HG02840 (cell line): ENCODE results near the gene IFITM10.
"Not testable (repeated sequence)": the region's sequence is repeated elsewhere in the genome, so short reads cannot be mapped to it uniquely, and the experiment has no call there.

Source experiments
- ATAC-seq: cut with Tn5 transposase; IDR thresholded peaks from one replicate; pipeline ENCODE4 v1.9.1; 2021; ENCODE audit warnings: mild to moderate bottlenecking, moderate library complexity, moderate number of reproducible peaks; ENCODE audit not compliant: unreplicated experiment, low FRiP score

The IFITM10 gene

DNA sequence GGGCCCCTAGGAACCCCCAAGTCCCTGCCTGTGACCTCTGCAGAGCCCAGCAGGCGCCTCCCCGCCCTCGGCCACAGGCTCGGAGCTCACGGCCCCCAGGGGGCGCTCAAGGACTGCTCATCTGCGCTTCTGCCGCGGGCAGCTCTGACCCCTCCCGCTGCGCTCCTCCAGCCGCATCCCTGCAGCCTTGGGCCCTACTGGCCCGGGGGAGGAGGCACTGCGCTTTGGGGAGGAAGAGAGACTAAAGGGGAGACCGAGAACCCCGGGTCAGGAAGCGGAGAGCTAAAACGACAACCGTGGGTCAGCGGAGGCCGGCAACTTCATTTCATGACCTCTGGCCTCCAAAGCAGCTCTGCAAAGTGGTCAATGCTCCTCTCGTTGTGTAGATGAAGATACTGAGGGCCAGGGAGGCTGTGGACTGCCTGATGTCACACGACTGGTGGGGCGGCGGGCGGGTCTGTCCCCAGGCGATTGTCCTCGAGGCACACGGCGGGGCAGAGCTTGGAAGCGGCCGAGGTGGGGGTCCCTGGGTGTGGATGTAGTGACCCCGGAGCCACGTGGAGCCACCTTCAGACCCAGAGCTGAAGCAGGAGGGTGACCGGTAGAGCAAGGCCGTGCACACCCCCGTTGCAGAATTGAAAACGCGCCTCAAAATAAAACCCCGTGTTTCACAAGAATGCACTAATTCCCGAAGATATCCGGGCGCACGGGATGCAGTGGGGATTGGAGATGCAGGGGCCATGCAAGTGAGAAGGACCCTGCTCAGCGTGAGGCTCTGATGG, 56.1 kb downstream of the IFITM10 start:
- ATAC-seq, result no peak

DNA sequence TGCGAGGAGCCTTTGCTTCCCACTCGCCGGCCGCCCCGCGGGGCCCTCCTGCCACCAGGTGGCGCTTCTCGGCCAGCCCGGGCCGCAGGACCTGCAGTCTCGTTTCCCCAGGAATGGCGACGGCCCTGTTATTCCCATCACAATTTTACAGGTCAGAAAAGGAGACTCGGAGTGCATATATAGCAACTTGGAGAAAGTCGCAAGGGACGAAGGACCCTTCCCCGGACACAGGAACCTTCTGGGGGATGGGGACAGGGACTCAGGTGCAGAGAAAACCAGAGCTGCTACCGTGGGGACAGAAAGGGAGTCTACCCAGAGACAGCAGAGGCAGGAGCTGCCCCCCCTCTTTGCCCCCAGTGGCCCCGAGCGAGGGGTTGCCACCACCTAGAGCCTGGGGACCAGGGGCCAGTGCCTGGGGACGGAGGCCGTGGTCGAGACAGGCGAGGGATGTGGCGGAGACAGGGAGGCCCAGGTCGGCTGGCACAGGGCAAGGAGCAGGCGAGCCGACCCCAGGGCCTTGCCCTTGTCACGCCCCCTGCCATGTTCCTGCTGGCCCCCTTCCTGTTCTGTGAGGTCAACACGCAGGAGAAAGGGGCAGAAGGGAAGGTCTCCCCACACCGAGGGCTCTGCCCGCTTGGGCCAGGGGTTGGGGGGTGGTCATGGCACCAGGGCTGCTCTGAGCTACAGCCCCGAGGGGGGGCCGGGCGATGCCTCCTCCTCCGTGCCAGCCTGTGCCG, 56.9 kb downstream of the IFITM10 start:
- ATAC-seq, result no peak

DNA sequence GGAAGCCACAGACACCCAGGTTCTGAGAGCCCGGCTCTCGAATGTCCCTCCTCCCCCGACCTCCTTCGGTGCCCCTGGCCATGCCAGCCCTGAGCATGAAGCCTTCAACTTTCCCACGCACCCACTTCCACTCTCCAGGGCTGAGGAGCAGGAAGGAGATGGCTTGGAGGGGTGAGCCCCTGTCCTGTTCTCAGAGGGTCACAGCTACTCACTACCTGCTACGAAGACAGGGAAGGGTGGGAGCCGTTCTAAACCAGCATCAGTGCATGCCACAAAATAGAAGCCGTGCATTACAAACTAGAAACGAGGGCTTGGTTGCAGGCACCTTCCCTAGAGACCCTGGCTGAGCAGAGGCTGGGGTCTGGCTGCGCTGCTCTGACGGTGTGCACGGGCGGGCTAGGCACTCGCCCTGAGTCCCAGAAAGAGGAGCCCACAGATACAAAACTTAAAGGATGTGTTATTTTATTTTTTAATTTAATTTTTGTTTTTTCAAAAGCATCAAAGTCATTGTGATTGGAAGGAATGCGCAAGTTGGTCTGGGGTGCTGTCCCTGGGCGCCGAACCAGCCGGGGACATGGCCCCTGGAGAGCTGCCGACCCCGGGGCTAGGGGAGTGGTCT, 57.6 kb downstream of the IFITM10 start:
- no peak for ATAC-seq

DNA sequence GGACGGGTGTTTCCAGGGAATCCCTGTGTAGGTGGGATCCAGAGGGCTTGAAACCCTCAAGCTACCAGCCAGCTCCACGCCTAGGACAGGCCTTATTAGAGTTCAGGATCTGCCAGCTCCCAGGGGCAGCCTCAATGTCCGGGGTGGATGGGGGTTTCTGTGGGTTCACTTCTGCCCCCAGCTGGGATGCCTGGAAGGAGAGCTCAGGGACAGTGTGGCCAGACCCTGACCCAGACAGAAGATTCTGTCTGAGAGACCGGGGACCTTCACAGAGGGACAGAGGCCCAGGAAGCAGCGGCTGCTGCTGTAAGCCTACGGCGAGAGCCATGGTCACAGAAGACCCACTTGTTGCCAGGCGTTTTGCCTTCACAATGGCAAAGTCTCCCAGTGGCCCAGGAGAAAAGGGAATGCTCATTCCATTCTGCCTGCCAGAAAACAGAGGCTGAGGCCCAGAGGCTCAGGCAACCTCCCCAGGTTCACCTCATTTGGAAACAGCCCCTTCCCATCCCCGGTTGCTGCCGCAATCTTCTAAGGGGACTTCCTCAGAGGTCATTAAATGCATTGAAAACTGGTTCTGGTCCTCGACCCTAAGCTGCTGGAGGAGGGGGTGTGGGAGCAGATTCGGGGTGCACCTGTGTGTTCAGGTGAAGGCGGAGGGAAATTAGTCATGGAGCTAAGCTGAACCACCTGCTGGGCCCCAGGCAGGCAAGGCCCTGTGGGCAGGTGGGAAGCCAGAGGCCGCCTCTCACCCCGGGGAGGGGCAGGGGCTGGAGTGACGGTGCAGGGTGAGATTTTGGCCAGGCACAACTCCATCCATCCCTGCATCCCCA, 58.3 kb downstream of the IFITM10 start:
- ATAC-seq, result no peak

DNA sequence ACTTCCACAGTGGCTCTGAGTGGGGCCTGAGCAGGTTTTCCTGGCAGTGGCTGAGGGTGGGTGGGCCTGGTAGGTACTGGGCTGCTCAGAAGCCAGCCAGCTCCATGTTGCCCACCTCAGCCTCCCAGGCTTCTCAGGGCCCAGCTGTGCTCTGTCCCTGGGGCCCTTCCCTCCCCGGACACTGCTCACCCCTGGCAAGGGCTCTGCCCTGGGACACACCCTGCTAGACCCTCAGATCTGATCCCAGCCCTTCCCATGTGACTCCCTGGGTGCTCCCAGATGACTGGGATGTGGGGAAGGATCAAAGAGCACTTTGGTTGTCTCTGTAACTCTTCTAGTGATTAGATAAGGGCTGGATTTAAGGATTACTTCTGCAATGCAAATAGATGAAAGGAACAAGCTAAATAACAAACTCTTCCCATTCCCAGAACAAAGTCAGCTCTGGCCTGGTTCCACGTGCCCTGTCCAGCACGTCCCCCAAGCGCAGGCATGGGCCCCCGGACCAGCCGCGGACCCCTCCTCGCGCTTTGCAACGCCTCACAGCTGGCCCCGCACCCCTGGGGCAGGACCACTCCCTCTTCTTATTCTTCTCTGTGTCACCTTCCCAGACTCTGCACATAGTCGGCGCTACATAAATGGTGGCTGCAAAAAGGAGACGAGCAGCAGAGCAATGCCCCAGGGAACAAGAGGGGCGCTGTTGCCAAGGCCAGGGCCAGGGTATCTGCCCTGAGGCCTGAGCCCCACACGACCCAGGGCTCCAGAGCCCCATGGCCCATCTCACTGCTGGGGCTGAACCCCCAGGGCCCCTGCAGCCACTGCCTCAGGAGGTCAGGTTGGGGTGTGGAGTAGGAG, 59.1 kb downstream of the IFITM10 start:
- ATAC-seq, result no peak

DNA sequence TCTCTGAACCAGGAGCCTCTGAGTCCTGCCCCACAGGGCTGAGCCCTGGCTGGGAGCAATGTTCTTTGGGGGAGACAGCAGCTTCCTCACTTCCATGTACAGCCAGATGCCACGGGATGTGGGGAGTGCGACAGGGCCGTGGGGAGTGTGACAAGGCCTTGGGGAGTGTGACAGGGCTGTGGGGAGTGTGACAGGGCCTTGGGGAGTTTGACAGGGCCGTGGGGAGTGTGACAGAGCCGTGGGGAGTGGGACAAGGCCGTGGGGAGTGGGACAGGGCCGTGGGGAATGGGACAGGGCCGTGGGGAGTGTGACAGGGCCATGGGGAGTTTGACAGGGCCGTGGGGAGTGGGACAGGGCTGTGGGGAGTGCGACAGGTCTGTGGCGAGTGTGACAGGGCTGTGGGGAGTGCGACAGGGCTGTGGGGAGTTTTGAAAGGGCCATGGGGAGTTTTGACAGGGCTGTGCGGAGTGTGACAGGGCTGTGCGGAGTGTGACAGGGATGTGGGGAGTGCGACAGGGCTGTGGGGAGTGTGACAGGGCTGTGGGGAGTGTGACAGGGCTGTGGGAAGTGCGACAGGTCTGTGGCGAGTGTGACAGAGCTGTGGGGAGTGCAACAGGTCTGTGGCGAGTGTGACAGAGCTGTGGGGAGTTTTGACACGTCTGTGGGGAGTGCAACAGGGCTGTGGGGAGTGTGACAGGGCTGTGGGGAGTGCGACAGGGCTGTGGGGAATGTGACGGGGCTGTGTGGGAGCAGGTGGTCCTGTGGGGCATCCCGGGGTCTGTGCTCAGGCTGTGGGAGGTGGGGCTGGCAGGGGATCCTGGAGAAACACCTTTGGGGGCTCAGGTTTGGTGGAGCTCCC, 60.0 kb downstream of the IFITM10 start:
- no peak for ATAC-seq

DNA sequence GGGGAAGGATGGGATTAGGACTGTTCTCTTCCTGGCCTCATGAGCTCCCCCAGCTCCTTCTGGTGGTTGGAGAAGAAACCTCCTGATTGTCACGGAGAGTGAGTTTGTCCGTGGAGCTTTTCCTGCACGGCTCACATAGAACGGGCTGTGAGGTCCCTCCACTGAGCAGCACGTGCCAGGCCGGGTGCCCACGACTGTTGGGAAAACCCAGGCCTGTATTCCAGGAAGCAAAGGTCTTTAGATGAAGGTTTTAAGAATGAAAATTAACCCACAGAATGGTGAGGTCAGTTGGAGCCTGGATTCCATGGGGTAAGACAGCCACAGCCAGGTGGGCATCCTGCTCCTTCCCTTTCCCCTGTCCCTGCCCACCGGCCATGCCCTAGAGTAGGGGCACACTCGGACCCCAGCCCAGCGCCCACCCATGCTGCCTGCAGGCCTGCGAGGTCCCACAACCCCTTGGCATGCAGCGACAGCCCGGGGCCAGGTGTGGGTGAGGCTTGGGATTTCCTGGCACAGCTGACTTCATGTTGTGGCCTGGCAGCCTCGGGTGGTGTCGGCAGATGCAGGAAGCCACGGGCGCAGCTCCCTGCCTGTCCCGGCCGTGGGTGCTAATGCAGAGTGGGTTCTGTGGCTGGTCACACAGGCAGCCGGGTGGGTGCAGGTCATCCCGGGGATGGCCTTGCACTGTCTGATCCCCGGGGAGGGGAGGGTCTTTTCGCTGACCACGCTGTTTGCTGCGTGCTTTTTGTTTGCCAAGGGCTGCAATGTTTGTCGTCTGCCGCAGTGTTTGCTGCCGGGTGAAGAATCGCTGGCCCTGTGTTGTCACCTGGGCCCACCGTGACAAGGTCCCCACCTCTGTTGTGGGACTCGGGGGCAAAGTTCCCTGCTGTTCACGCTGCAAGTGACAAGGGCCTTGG, 60.9 kb downstream of the IFITM10 start:
- not testable (repeated sequence) for ATAC-seq

DNA sequence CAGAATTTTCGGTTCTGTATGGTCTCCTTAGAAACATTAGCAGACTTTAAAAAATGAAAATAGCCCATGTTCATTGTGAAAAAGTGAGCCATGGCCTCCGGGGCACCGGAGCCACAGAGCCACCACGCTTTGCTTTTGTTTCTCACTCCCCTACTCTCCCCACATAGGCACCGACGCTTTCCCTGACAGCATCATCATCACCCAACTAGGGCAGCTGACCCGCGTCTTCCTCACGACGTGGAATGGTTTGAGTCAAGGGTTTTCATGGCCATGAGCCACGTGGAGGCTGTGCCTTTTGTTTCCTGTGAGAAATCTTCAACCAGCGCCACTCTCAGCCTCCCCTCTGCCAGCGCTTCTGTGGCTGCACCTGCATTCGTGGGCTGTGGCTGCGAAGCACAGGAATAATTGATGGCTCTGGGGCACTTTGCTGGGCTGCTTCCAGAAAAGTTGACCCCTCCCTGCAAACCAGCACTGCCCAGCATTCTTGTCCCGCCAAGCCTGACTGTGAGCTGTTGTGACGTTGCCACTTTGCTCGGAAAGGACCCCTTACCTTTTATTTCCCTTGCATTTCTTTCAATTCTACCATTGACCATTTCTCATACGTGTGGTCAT, 62.0 kb downstream of the IFITM10 start:
- ATAC-seq, result not testable (repeated sequence)

DNA sequence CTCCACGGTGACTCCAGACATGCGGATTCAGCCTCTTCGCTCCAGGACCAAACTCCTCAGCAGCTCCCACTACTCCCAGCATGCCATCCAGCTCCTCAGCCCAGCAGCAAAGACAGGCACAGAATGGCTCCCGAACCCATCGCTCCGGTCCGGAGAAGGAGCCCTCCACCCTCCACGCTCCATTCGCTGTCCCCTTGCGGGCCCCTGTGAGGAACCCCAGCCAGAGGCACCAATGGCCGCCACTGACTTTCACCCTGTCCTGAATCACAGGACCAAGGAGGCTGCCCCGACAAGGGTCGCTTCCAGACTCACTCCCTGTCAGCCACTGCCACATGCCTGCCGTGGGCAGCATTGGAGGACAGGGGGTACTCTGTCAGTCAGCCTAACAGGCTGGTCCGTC, 64.2 kb downstream of the IFITM10 start:
- not testable (repeated sequence) for ATAC-seq

DNA sequence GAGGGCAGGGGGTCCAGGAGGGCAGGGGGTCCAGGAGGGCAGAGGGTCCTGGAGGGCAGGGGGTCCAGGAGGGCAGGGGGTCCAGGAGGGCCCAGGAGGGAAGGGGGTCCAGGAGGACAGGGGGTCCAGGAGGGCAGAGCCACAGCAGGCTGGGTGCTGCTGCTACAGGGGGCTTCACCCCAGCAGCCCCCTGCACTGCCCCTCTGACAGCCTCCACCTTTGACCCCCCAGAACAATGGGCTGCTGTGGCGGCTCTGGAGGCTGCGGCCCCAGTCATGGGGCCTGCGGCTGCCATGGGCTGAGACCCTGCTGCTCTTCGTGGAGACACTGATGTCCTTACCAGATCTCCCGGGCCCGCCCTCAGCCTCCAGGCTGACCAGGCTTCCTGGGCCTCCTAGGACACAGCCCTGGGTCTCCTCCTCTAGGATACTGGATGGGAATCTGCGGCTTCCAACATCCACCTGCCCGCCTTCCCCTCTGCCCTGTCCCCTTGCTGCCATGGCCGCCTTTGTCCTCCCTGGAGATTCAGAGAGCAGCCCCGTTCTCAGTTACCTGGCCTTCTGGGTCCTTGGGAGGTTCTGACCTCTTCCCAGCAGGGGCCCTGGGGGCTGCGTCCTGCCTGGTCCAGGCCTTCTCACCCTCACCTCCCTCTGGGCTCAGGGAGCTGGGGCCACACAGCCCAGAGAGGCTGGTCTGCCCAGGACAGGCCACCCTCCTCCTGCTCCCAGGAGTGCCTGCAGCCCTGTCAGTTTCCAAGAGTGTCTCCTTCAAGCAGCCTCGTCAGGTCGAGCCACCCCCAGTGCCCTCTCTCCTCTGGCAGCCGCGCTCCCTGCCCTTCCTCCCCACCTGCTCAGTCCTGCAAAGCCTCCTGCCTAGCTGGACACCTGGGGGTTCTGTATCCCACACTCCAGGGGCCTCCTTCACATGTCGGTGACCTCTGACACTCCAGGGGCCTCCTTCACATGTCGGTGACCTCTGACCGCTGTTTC, 65.2 kb downstream of the IFITM10 start:
- ATAC-seq, result not testable (repeated sequence)

DNA sequence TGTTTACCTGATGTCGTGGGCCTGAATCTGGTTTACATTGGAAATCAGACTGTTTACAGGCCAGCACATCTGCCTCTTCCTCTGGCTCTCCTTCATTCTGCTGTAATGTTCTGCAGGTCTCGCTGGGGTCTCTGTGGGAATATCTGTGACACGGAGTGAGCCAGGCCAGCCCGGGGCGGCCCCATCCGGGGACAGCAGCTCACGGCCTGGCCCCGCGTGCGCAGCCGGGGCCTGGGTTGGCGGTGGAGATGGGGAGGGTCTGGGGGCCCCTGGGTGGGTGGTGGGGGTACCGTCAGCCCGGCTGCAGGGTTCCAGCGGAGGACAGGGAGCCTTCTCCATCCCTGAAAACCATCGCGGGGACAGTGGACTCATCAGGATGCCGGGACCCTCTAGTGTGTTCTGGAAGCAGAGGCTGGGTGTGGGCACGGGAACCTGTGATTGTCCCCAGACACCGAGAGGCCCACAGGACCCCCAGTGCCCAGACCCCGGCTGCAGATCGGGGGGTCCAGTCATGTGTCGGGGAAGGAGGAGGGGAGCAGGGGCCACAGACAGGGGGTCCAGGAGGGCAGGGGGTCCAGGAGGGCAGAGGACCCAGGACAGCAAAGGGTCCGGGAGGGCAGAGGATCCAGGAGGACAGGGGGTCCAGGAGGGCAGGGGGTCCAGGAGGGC, 66.4 kb downstream of the IFITM10 start:
- ATAC-seq, result not testable (repeated sequence)

DNA sequence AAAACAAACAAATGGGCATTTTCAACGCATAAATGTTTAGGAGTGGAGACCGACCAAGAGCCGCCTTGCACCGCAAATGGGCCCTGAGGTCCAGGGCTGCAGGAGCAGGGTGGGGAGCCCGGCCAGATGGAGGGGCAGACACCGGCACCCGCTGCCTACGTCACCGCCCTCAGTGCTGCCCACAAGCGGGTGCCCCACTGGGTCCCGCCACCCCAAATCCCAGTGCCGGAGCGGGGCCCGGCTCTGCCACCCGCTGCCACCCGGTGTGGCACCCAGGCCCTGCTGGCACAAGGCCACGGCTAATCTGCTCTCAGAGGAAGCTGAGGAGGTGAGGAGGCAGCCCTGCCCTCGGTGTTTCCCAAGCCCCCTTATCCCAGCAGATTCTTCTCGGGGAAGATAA, 67.2 kb downstream of the IFITM10 start:
- not testable (repeated sequence) for ATAC-seq
